M059J (cell line): ENCODE results near the gene ITPKB. TPM values are rescaled to one million over a fixed set of nuclear protein-coding genes. Genes with fewer than 3 reads are reported as not detected.

Experiments used
- DNase-seq: peaks from one replicate; pipeline ENCODE4 v3.0.0-alpha.2; 2012; ENCODE audit warnings: low read depth
- total RNA-seq: library from RNA; depleted of rRNA; stranded (reverse); fragments of >200 nt; shearing (Covaris generic); gene quantifications from 2 replicates; pipeline ENCODE4 v1.2.3, GENCODE V29; 2014

The ITPKB gene
- total RNA-seq, 1 experiment from 2014 or later = 6.1 TPM

- no peak for DNase-seq
Measured at GRCh38 chr1:226685196-226685820, 53.8 kb downstream of the ITPKB start.

GRCh38 chr1:226684026-226684425 lies 55.1 kb downstream of the ITPKB start:
- DNase-seq = no peak

- no peak for DNase-seq
Measured at GRCh38 chr1:226682871-226683814, 55.9 kb downstream of the ITPKB start.

- DNase-seq = no peak
Measured at GRCh38 chr1:226681652-226682493, 57.2 kb downstream of the ITPKB start.

GRCh38 chr1:226680653-226681052 lies 58.4 kb downstream of the ITPKB start:
- no peak for DNase-seq

- peak; percentile 58 for DNase-seq
Measured at GRCh38 chr1:226679853-226680516, 59.1 kb downstream of the ITPKB start.

- no peak for DNase-seq
Measured at GRCh38 chr1:226679262-226679661, 59.8 kb downstream of the ITPKB start.

GRCh38 chr1:226678701-226679100 lies 60.4 kb downstream of the ITPKB start:
- no peak for DNase-seq

GRCh38 chr1:226678251-226678650 lies 60.8 kb downstream of the ITPKB start:
- no peak for DNase-seq

GRCh38 chr1:226677027-226678020 lies 61.8 kb downstream of the ITPKB start:
- DNase-seq = peak; percentile 93

GRCh38 chr1:226676381-226676780 lies 62.7 kb downstream of the ITPKB start:
- DNase-seq = no peak

GRCh38 chr1:226675715-226676357 lies 63.2 kb downstream of the ITPKB start:
- no peak for DNase-seq

GRCh38 chr1:226674892-226675714 lies 64.0 kb downstream of the ITPKB start:
- DNase-seq = no peak

GRCh38 chr1:226672339-226672762 lies 66.7 kb downstream of the ITPKB start:
- DNase-seq = no peak

- DNase-seq = no peak
Measured at GRCh38 chr1:226671277-226671676, 67.8 kb downstream of the ITPKB start.

- no peak for DNase-seq
Measured at GRCh38 chr1:226670073-226670472, 69.0 kb downstream of the ITPKB start.

- no peak for DNase-seq
Measured at GRCh38 chr1:226668173-226668560, 70.9 kb downstream of the ITPKB start.

GRCh38 chr1:226666692-226667091 lies 72.4 kb downstream of the ITPKB start:
- no peak for DNase-seq

- DNase-seq = no peak
Measured at GRCh38 chr1:226666164-226666506, 72.9 kb downstream of the ITPKB start.
